HUES48 (cell line): ENCODE data around the gene PP2D1.
"Not testable (repeated sequence)": the region's sequence is repeated elsewhere in the genome, so short reads cannot be mapped to it uniquely, and the experiment has no call there.

ENCODE experiments used
- H3K27ac ChIP-seq: one replicate; pipeline ENCODE4 v1.7.0; 2013; ENCODE audit warnings: low read depth, low read length, inconsistent platforms
- H3K27me3 ChIP-seq: 2 replicates; pipeline ENCODE4 v1.6.1; 2013; ENCODE audit warnings: mild to moderate bottlenecking, low read length; ENCODE audit not compliant: control insufficient read depth, insufficient read depth
- H3K36me3 ChIP-seq: 2 replicates; pipeline ENCODE4 v1.6.1; 2013; ENCODE audit warnings: low read length; ENCODE audit not compliant: control insufficient read depth, insufficient read depth
- H3K4me1 ChIP-seq: 2 replicates; pipeline ENCODE4 v1.6.1; 2013; ENCODE audit warnings: mild to moderate bottlenecking, low read length; ENCODE audit not compliant: control insufficient read depth, insufficient read depth
- H3K4me3 ChIP-seq: 2 replicates; pipeline ENCODE4 v1.5.1; 2013; ENCODE audit warnings: mild to moderate bottlenecking, low read depth, low read length
- H3K9ac ChIP-seq: 2 replicates; pipeline ENCODE4 v1.6.1; 2013; ENCODE audit warnings: mild to moderate bottlenecking, low read depth, low read length, moderate library complexity
- H3K9me3 ChIP-seq: 2 replicates; pipeline ENCODE4 v1.6.1; 2013; ENCODE audit warnings: low read length; ENCODE audit not compliant: control insufficient read depth, insufficient read depth

The PP2D1 gene

DNA sequence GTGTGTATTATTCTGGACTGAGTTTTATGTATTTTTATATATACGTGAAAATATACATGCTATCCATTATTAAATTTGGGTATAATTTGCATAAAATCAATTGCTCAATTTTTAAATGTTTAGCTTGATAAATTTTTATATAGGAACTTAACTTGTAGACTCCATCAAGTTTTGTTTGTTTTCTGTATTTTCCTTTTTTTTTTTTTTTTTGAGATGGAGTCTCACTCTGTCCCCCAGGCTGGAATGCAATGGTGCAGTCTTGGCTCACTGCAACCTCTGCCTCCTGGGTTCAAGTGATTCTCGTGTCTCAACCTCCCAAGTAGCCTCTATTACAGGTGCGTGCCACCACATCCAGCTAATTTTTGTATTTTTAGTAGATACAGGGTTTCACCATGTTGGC lies 4.0 kb upstream of the PP2D1 start:
- not testable (repeated sequence) for H3K9ac ChIP-seq, H3K27me3 ChIP-seq, H3K27ac ChIP-seq, H3K36me3 ChIP-seq, H3K9me3 ChIP-seq, H3K4me3 ChIP-seq, H3K4me1 ChIP-seq

DNA sequence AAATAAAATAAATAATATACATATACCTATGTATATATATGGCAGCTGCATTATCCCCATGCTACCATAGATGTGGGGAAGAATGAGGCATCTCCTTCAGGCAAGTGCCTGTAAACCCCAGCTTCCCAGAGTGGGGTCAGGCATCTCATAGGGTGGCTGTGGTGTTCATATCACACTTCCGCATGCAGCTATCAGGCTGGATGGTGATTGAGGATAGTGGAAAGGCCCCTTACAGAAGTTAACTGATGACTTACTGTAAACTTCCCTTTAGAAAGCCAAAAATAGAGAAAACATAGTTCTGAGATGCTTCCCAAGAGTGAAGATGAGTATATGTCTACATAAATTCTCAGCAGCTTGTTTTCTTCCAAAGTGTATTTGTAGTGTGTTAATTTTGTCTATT lies 3.5 kb upstream of the PP2D1 start:
- no peak overlapping the region for H3K9ac ChIP-seq
- no peaks in the 10 kb centered on the region for H3K4me1 ChIP-seq
- H3K27ac ChIP-seq: no peak overlapping the region

DNA sequence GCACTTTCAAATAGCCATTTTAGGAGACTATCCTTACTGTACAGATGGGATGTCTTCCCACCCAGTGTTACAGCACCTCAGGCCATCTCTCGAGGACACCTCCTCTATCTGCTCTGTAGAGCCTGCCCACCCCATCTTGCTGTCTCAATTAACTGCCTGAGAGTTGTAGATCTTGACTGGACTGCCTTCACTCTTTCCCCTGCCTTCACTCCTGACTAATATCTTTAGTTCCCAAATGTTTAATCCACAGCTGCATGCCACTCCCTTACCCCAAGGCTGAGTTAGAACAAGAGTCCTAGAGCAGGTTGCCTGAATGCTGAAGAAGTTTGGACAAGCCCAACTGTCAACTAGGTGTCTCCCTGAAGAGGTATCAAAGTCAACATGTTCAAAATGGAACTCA lies 1.3 kb upstream of the PP2D1 start:
- Histone ChIP-seq H3K9me3 (no peaks in the 10 kb centered on the region), H3K4me3 (no peak overlapping the region), H3K4me1 (no peaks in the 10 kb centered on the region), H3K27me3 (no peaks in the 10 kb centered on the region), H3K9ac (no peak overlapping the region), H3K36me3 (no peaks in the 10 kb centered on the region), H3K27ac (no peak overlapping the region)

More for the DNA sequence above, 3.5 kb upstream of the PP2D1 start:
- H3K9me3 ChIP-seq: no peaks in the 10 kb centered on the region
- no peak overlapping the region for H3K4me3 ChIP-seq
- H3K27me3 ChIP-seq: no peaks in the 10 kb centered on the region
- H3K36me3 ChIP-seq: no peaks in the 10 kb centered on the region

DNA sequence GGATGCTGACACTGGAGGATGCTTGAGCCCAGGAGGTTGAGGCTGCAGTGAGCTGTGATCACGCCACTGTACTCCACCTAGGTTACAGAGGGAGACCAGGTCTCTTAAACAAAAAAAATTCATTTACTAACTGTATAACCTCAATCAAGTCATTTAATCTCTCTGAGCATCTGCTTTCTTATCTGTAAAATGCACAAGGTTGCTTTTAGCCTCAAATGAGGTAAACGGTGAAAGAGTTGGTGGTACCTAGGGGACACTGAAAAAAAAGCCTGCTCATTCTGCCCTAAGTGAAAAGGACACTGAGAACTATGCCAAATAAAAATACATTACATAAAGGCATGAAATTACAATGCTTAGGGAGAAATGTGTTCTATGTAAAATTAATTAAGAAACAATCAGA lies 3.4 kb downstream of the PP2D1 start:
- Histone ChIP-seq H3K27ac (no peak overlapping the region), H3K9ac (no peak overlapping the region), H3K36me3 (no peaks in the 10 kb centered on the region), H3K27me3 (no peaks in the 10 kb centered on the region), H3K4me1 (no peaks in the 10 kb centered on the region), H3K4me3 (no peak overlapping the region), H3K9me3 (no peaks in the 10 kb centered on the region)

DNA sequence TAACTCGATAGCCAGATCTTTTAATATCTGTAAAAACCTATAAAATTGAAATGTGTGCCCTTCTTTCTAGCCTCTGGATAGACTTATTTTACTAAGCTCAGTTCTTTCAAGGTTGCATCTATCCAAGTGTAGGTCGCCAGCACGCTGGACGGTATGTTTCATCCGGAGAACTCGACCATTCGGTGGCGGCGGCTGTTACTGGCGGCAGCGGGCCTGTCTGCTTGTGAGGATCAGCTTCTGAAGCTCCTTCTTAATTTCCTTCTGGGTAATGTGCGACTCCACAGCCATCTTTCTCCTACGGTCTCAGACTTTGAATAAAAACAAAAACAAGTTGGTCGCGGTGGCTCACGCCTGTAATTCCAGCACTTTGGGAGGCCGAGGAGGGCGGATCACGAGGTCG lies 4.1 kb downstream of the PP2D1 start:
- Histone ChIP-seq H3K36me3 (no peaks in the 10 kb centered on the region), H3K9ac (no peak overlapping the region), H3K9me3 (no peaks in the 10 kb centered on the region), H3K27ac (no peak overlapping the region), H3K4me3 (no peak overlapping the region), H3K27me3 (no peaks in the 10 kb centered on the region), H3K4me1 (no peaks in the 10 kb centered on the region)

DNA sequence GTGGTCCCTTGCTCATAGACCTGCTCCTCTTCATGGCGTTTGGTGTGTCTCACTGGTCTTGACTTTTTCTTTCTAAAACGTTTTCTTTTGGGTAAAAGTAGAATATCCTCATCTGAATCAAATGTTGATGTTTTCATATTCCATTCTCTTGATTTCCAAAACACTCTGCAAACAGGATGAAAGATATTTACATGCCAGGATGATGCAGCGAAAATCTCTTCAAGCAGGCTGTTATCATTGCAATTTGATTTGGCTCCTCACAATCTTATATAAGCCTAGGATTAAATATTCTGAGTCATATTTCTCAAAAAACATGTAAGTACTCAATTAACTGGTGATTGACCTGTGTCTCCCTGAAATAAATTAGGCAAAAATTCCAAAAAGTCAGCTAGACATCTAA lies 10.1 kb downstream of the PP2D1 start:
- no peaks in the 10 kb centered on the region for H3K27me3 ChIP-seq
- no peak overlapping the region for H3K9ac ChIP-seq
- H3K36me3 ChIP-seq: no peaks in the 10 kb centered on the region
- no peak overlapping the region for H3K4me3 ChIP-seq
- H3K9me3 ChIP-seq: no peaks in the 10 kb centered on the region
- no peaks in the 10 kb centered on the region for H3K4me1 ChIP-seq
- no peak overlapping the region for H3K27ac ChIP-seq

DNA sequence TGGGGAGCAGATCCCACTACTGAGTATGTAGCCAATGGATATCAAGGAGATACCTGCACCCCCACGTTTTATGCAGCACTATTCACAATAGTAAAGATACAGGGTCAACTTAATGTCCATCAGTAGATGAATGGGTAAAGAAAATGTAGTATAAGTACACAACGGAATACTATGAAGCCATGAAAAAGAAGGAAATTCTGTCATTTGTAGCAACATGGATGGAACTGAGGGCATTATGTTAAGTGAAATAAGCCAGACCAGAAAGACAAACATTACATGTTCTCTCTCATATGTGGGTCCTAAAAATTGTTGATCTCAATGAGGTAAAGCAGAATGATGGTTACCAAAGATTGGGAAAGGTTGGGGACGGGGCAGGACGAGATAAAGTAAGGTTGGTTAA lies 14.6 kb downstream of the PP2D1 start:
- Histone ChIP-seq H3K9me3 (no peaks in the 10 kb centered on the region), H3K4me1 (no peaks in the 10 kb centered on the region), H3K27ac (no peak overlapping the region), H3K27me3 (no peaks in the 10 kb centered on the region), H3K36me3 (no peaks in the 10 kb centered on the region), H3K9ac (no peak overlapping the region), H3K4me3 (no peak overlapping the region)

DNA sequence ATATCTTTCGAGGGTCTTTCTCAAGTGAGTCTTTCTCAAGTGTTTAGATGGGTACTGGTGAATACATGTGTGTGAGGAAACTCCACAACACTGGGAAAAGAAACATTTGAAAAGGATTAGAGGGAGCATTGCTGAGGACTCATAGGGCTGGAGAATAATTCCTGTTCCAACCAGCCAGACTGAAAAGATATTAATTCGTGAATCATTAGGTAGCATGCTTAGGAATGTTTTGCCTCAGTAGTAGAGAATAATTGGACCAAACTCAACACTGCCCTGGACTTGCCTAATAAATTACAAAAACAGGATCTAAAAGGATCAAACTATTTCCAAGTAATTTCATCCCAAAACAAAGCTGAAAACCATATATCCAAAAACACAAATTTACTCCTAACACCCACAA lies 17.3 kb downstream of the PP2D1 start:
- Histone ChIP-seq H3K27me3 (no peaks in the 10 kb centered on the region), H3K9me3 (no peaks in the 10 kb centered on the region), H3K36me3 (no peaks in the 10 kb centered on the region), H3K27ac (no peak overlapping the region), H3K9ac (no peak overlapping the region), H3K4me3 (no peak overlapping the region), H3K4me1 (no peaks in the 10 kb centered on the region)

DNA sequence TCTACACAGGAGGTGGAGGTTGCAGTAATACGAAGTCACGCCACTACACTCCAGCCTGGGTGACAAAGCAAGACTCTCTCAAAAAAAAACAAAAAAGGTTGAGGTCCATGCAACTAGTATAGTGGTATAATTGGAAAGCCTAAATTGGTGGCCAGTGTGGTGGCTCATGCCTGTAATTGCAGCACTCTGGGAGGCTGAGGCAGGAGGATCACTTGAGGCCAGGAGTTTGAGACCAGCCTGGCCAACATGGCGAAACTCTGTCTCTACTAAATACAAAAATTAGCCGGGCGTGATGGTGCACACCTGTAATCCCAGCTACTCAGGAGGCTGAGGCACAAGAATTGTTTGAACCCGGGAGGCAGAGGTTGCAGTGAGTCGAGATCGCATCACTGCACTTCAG lies 23.2 kb downstream of the PP2D1 start:
- H3K4me1 ChIP-seq, H3K27me3 ChIP-seq, H3K27ac ChIP-seq, H3K9ac ChIP-seq, H3K9me3 ChIP-seq, H3K4me3 ChIP-seq: not testable (repeated sequence)
- peaks cover 15% of the 10 kb centered on the region for H3K36me3 ChIP-seq

DNA sequence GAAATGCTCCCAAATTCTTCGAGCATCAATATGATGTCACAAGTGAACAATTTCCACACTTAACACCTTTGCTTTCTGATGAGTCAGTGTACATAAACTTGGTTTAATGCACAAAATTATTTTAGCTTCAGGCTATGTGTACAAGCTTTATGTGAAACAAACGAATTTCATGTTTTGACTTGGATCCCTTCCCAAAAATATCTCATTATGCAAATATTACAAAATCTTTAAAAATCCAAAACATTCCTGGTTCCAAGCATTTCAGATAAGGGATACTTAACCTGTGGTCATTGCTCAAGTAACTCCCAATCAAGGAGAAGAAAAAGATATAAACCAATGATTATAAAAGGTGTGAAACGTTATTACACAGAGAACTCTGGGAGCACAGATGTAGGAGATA lies 40.0 kb downstream of the PP2D1 start:
- Histone ChIP-seq H3K36me3 (peaks cover 55% of the 10 kb centered on the region), H3K27me3 (no peaks in the 10 kb centered on the region), H3K4me3 (no peak overlapping the region), H3K27ac (no peak overlapping the region), H3K9me3 (no peaks in the 10 kb centered on the region), H3K9ac (no peak overlapping the region), H3K4me1 (no peaks in the 10 kb centered on the region)

DNA sequence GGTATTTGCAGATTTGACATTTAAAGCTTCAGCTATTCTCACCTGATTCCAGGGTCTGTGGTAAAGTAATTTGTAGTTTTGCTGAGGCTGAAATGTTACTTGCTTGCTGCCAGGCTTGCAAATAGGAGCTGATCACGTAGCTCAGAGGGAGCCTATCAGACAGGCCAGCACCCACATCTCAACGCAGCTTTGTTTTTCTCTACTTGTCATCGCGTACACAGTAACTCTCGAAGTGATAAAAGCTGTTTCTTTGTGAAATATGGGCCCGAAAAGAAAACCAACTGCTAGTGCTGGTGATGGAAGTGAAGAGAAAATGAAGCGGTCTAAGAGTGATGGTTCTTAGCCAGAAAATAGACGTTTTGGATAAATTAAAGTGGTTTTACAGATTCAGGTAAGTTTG lies 41.7 kb downstream of the PP2D1 start:
- Histone ChIP-seq H3K9ac (no peak overlapping the region), H3K27ac (no peak overlapping the region), H3K4me3 (no peak overlapping the region), H3K27me3 (no peaks in the 10 kb centered on the region), H3K9me3 (no peaks in the 10 kb centered on the region), H3K36me3 (peaks cover 47% of the 10 kb centered on the region), H3K4me1 (no peaks in the 10 kb centered on the region)

DNA sequence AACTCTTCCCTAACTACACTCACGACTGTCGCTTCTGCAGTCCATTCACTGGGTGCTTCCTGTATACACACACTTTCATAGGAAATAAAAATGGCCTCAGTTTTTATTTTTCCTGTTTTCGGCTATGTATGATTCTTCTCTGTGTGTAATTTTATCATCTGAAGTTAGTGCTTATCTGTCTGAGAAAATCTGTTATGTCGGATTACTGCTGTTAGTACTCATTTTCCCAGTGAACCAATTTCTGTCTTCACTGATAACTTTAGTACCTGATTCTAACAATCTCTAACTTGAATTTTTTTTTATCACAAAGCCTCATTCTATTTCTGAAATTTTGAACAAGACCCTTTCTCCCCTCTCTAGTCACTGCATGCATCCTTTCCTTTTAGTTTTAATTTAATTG lies 44.3 kb downstream of the PP2D1 start:
- H3K36me3 ChIP-seq: peaks cover 28% of the 10 kb centered on the region
- no peak overlapping the region for H3K9ac ChIP-seq

More for the DNA sequence above, 44.3 kb downstream of the PP2D1 start:
- Histone ChIP-seq H3K27me3 (no peaks in the 10 kb centered on the region), H3K4me1 (no peaks in the 10 kb centered on the region), H3K9me3 (no peaks in the 10 kb centered on the region), H3K27ac (no peak overlapping the region), H3K4me3 (no peak overlapping the region)
